Hypothalamus (tissue), 51 donors: ENCODE data around the gene EHD3.

Experiments used
- DNase-seq, 51 donors: peaks; one replicate each; lab custom pipeline; 2025; lab: John Stamatoyannopoulos, UW

EHD3 gene

GRCh38 chr2:31234683-31235503 is 941 bp downstream of the EHD3 start:
- DNase-seq, result no peak

- no peak for DNase-seq
Observed at GRCh38 chr2:31235504-31235902, 1.6 kb downstream of the EHD3 start.

- DNase-seq, result no peak
Observed at GRCh38 chr2:31236433-31237205, 2.7 kb downstream of the EHD3 start.

- DNase-seq, result no peak
Observed at GRCh38 chr2:31237348-31238017, 3.5 kb downstream of the EHD3 start.

GRCh38 chr2:31238126-31238905 is 4.4 kb downstream of the EHD3 start:
- peak in 30 of 51 donors; percentile 15 to 76 (median 45) for DNase-seq

GRCh38 chr2:31238906-31239592 is 5.1 kb downstream of the EHD3 start:
- no peak for DNase-seq

- peak in 17 of 51 donors; percentile 14 to 67 (median 35) for DNase-seq
Observed at GRCh38 chr2:31239593-31240177, 5.7 kb downstream of the EHD3 start.

- DNase-seq, result no peak
Observed at GRCh38 chr2:31240381-31241365, 6.7 kb downstream of the EHD3 start.

GRCh38 chr2:31241625-31242270 is 7.8 kb downstream of the EHD3 start:
- no peak for DNase-seq

- no peak for DNase-seq
Observed at GRCh38 chr2:31243053-31243452, 9.1 kb downstream of the EHD3 start.

GRCh38 chr2:31244101-31244500 is 10.1 kb downstream of the EHD3 start:
- DNase-seq, result no peak

GRCh38 chr2:31246184-31246852 is 12.4 kb downstream of the EHD3 start:
- peak in 1 of 51 donors; percentile 28 for DNase-seq

- DNase-seq, result no peak
Observed at GRCh38 chr2:31247711-31248110, 13.8 kb downstream of the EHD3 start.

GRCh38 chr2:31248139-31248538 is 14.2 kb downstream of the EHD3 start:
- DNase-seq, result no peak

GRCh38 chr2:31249009-31249690 is 15.2 kb downstream of the EHD3 start:
- no peak for DNase-seq

GRCh38 chr2:31251018-31251417 is 17.1 kb downstream of the EHD3 start:
- DNase-seq, result no peak

- DNase-seq, result no peak
Observed at GRCh38 chr2:31251851-31252250, 17.9 kb downstream of the EHD3 start.
